Gastroesophageal sphincter (tissue), 3 donors: ENCODE data around the gene BRIP1.

ENCODE experiments used
- POLR2A ChIP-seq, 2 donors: fragments of 450-650 bp; IDR thresholded peaks; one replicate each; pipeline ENCODE4 v1.6.1; 2017; ENCODE audit warnings: antibody characterized with exemption in 2 of 2, mild to moderate bottlenecking in 2 of 2, moderate library complexity in 1 of 2
- POLR2AphosphoS5 ChIP-seq: sonication (generic); formaldehyde crosslinking; IDR thresholded peaks from one replicate; pipeline ENCODE4 v1.6.1; 2017; ENCODE audit warnings: antibody characterized with exemption
- TF ChIP-seq, protein P1 (sequence below), 4 experiments: fragments of 200-600 bp in 2 of 4; fragments of 450-650 bp in 2 of 4; sonication (generic) in 1 of 4; IDR thresholded peaks; one replicate each; pipeline ENCODE4 v1.5.1; 2017 to 2019; ENCODE audit warnings: antibody characterized with exemption in 4 of 4, mild to moderate bottlenecking in 2 of 4, moderate library complexity in 2 of 4

DNA sequence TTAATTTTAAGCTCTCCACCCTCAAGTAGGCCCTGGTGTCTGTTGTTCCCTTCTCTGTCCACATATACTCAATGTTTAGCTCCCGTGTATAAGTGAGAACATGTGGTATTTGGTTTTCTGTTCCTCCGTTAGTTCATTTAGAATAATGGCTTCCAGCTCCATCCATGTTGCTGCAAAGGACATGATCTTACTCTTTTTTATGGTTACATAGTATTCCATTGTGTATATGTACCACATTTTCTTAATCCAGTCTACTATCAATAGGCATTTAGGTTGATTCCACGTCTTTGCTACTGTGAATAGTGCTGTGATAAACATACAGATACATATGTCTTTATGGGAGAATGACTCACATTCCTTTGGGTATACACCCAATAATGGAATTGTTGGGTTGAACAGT, 160.9 kb downstream of the BRIP1 start:
- TF ChIP-seq, protein P1, sequence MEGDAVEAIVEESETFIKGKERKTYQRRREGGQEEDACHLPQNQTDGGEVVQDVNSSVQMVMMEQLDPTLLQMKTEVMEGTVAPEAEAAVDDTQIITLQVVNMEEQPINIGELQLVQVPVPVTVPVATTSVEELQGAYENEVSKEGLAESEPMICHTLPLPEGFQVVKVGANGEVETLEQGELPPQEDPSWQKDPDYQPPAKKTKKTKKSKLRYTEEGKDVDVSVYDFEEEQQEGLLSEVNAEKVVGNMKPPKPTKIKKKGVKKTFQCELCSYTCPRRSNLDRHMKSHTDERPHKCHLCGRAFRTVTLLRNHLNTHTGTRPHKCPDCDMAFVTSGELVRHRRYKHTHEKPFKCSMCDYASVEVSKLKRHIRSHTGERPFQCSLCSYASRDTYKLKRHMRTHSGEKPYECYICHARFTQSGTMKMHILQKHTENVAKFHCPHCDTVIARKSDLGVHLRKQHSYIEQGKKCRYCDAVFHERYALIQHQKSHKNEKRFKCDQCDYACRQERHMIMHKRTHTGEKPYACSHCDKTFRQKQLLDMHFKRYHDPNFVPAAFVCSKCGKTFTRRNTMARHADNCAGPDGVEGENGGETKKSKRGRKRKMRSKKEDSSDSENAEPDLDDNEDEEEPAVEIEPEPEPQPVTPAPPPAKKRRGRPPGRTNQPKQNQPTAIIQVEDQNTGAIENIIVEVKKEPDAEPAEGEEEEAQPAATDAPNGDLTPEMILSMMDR (IDR thresholded peaks at IDR 0.05): no peak
- no peak for TF ChIP-seq POLR2A (IDR thresholded peaks at IDR 0.05)
- no peak for TF ChIP-seq POLR2AphosphoS5
